Right cardiac atrium (tissue), 5 donors: ENCODE data around the gene CLEC16A. TPM values are rescaled to one million over a fixed set of nuclear protein-coding genes. Genes with fewer than 3 reads are reported as not detected.

Experiments used
- ATAC-seq, 2 donors: fragments of 200-7000 bp; cut with Tn5 transposase; one replicate each; pipeline versions ENCODE4 v1.8.0 to v1.9.1; 2020; ENCODE audit warnings: moderate library complexity in 2 of 2, mild to moderate bottlenecking in 1 of 2
- DNase-seq, 3 donors: peaks; one replicate each; pipeline ENCODE4 v3.0.0-alpha.2; 2020
- H3K27ac ChIP-seq: one replicate; pipeline ENCODE4 v1.5.1; 2013; ENCODE audit warnings: mild to moderate bottlenecking, low read length, control low read depth, moderate library complexity
- H3K27me3 ChIP-seq: one replicate; pipeline ENCODE4 v1.6.1; 2013; ENCODE audit not compliant: control insufficient read depth, insufficient read depth
- H3K4me1 ChIP-seq: one replicate; pipeline ENCODE4 v1.6.1; 2013; ENCODE audit warnings: low read length; ENCODE audit not compliant: control insufficient read depth, insufficient read depth
- H3K4me3 ChIP-seq: one replicate; pipeline ENCODE4 v1.5.1; 2013; ENCODE audit warnings: low read length, control low read depth
- H3K9me3 ChIP-seq: one replicate; pipeline ENCODE4 v1.6.1; 2013; ENCODE audit warnings: low read length; ENCODE audit not compliant: control insufficient read depth
- whole genome bisulfite sequencing: extraction: QIAGEN DNeasy Blood & Tissue Kit; methylation state at CpG from one replicate; pipeline ENCODE4 v1.1.7; 2013; 5-methylcytosine and 5-hydroxymethylcytosine counted together
- intact Hi-C, 4 donors: fragments of 100-400 bp; cut with DNase I; formaldehyde crosslinking; loops; one replicate each; pipeline versions ENCODE4 v1.11.0 to v1.14.0; 2022 to 2023
- polyA plus RNA-seq: library from polyadenylated mRNA; stranded (reverse); fragments of 200-250 nt; gene quantifications from one replicate; pipeline ENCODE4 v1.2.3, GENCODE V29; 2013
- total RNA-seq, 4 donors: library from RNA; stranded (reverse); fragmentation: NEBNext Ultra II Directional; extraction: Animal tissue kit (Norgen Biotek cat#: 25700); gene quantifications; one replicate each; pipeline ENCODE4 v1.2.1, GENCODE V29; 2021
- donor health status: healthy with polysubstance abuse.
- donor health status: DM: no; HTN: yes; CAD: no.
- donor health status: DM: no; HTN: no; CAD: no.
- donor health status: DM: no; HTN: yes; CAD: no; lungs with severe emphysema.
- donor health status: DM: yes; HTN: yes; CAD: no.

The CLEC16A gene
- total and polyA plus RNA-seq, 5 donors, result 14.9 to 31.5 (median 29.2) TPM

- intact Hi-C loops, result no loop called here
- no peaks in the 10 kb centered on the region for H3K9me3 ChIP-seq
- H3K27me3 ChIP-seq, result no peaks in the 10 kb centered on the region
- H3K27ac ChIP-seq, result no peak overlapping the region
- no peak overlapping the region for H3K4me3 ChIP-seq
- ATAC-seq (peak; percentile 23 to 38), DNase-seq (no peak)
- WGBS, result 92% methylated on average over 4 of the region's 4 CpGs
- no peaks in the 10 kb centered on the region for H3K4me1 ChIP-seq
Measured at GRCh38 chr16:10981697-10982216, 37.4 kb downstream of the CLEC16A start.

DNA sequence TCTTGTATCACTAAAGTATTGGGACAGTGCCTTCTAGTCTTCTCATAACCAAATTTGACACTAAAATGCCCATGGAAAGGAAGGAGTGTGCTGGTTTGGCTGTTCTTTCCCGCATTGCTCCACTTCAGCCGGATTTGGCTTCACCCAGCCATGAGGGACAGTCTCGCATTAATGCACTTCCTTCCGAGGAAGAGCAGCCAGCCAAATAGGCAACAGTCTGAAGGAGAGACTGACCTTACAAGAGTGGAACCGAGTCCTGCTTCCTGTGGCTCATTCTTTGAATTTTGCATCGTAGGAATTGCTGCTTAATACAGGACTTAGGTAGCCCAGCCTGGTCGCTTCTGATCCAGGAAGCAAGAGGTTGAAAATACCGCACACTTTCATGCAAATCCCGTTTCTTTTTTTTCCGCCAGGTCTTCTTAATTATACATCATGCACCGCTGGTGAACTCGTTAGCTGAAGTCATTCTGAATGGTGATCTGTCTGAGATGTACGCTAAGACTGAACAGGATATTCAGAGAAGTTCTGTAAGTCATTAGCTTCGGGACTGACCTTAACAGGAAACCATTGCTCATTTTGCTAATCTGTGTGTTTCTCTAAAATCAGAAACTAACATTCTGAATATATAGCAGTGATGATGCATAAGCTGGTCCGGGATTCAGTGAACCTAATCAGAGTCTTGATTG is 38.2 kb downstream of the CLEC16A start:
- no peaks in the 10 kb centered on the region for H3K4me1 ChIP-seq
- no peaks in the 10 kb centered on the region for H3K27me3 ChIP-seq
- no peak overlapping the region for H3K4me3 ChIP-seq
- no peaks in the 10 kb centered on the region for H3K9me3 ChIP-seq
- intact Hi-C loops, result no loop called here
- H3K27ac ChIP-seq, result no peak overlapping the region
- WGBS, result 58% methylated on average over 15 of the region's 15 CpGs
- peak; percentile 67 to 71 for ATAC-seq
- DNase-seq, result peak in 2 of 3 donors; percentile 32 to 68

DNA sequence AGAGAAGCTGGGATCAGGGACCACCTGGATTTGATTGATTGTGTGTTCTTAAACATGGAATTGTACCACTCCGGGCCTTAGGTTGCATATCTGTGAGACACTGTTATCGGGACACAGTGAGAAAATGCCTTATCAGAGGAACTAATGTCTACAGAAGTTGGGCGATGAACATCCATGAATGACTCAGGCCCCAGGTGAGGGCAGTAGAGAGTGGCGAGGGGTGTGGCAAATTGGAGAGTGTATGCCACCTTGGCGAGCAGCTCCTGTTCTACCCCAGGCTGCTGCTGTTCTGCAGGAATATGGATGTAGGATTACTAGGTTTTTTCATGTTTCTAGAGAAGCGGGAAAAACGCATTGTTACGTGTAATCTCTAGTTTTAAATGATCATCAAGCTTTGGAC is 38.8 kb downstream of the CLEC16A start:
- intact Hi-C loops, result no loop called here
- WGBS, result 92% methylated on average over 8 of the region's 8 CpGs
- H3K27ac ChIP-seq, result no peak overlapping the region

DNA sequence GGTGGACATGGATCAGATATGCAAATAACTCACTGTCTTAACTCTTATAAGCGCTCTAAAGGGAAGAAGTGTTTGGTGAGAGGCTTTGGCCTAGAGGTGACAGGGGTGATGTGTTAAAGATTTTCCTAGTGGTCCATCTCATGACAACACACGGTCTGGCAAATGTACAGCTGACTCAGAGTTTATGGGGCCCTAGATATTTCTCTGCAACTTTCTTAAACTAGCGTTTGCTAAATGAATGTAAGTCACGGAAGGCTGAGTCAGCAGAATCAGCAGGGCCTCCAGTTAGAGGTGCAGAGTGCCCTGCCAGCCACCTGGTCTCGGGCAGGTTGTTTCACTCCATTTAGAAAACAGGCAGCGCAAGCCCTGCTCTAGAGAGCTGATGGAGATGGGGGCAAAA is 40.1 kb downstream of the CLEC16A start:
- H3K27ac ChIP-seq, result no peak overlapping the region
- intact Hi-C loops, result no loop called here
- WGBS, result 78% methylated on average over 6 of the region's 6 CpGs

More for the DNA sequence above, 38.8 kb downstream of the CLEC16A start:
- DNase-seq (no peak), ATAC-seq (no peak)
- Histone ChIP-seq H3K27me3 (no peaks in the 10 kb centered on the region), H3K4me3 (no peak overlapping the region), H3K9me3 (no peaks in the 10 kb centered on the region), H3K4me1 (no peaks in the 10 kb centered on the region)

GRCh38 chr16:10987361-10988163 is 43.2 kb downstream of the CLEC16A start:
- Histone ChIP-seq H3K9me3 (no peaks in the 10 kb centered on the region), H3K27me3 (no peaks in the 10 kb centered on the region), H3K4me1 (no peaks in the 10 kb centered on the region), H3K4me3 (no peak overlapping the region), H3K27ac (no peak overlapping the region)
- DNase-seq (no peak), ATAC-seq (no peak)
- 85% methylated on average over 11 of the region's 11 CpGs for WGBS
- intact Hi-C loops, result no loop called here

More for the DNA sequence above, 40.1 kb downstream of the CLEC16A start:
- Histone ChIP-seq H3K4me1 (no peaks in the 10 kb centered on the region), H3K4me3 (no peak overlapping the region), H3K9me3 (no peaks in the 10 kb centered on the region), H3K27me3 (no peaks in the 10 kb centered on the region)
- no peak for DNase-seq
- ATAC-seq, result no peak

DNA sequence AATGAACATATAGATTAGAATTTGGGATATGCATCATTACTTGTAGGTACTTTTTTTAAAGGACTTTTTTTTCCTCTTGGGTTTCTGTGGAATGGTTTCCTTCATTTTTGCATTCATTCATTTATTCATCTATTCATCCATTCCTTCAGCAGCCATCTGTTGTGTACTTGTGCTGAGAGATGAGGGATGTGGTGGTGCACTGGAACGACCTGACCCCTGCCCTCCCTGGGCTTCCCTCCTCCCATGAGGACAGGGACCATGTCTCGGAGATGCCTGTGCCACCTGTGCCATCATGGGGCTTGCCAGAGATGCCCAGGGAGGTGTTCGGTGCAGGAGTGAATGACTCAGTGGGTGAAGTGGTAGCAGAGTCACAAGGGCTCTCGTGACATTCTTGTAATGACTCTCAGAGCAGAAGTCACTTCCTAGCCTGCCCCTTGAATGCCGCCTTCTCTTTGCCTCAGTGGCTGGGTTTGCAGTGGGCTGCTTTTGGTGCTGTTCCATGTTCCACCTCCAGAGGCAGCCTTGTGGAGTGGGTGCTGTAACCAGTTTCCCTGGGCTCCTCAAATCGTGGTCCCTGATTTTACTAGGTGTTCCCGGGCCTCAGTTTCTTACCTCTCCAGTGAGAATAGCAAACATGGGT is 43.9 kb downstream of the CLEC16A start:
- Histone ChIP-seq H3K4me1 (no peaks in the 10 kb centered on the region), H3K27me3 (no peaks in the 10 kb centered on the region), H3K9me3 (no peaks in the 10 kb centered on the region), H3K27ac (no peak overlapping the region), H3K4me3 (no peak overlapping the region)
- DNase-seq (no peak), ATAC-seq (no peak)
- WGBS, result 77% methylated on average over 7 of the region's 7 CpGs
- intact Hi-C loops, result no loop called here

DNA sequence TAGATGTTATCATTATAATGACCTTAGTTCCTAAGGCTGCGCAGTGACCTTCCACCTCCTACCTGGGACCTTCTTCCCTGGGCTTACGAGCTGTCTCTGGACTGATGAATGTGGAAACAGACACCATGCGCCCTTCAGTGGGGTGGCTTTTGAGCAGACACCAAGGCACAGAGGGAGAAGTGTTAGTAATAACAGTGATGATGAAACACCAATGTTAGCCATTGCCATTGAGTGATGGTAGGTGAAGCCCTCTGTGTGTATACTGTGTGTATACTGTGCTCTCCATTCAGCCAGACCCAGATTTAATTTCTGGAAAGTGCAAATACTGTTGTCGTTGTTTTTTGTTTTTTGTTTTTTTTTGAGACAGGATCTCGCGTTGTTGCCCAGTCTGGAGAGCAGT is 44.5 kb downstream of the CLEC16A start:
- DNase-seq (no peak), ATAC-seq (no peak)
- WGBS, result 80% methylated on average over 6 of the region's 6 CpGs
- Histone ChIP-seq H3K27me3 (no peaks in the 10 kb centered on the region), H3K27ac (no peak overlapping the region), H3K4me3 (no peak overlapping the region), H3K4me1 (no peaks in the 10 kb centered on the region), H3K9me3 (no peaks in the 10 kb centered on the region)
- intact Hi-C loops, result no loop called here

- intact Hi-C loops, result no loop called here
- no peak for ATAC-seq
- H3K27ac ChIP-seq, result no peak overlapping the region
- no peak overlapping the region for H3K4me3 ChIP-seq
- WGBS, result 73% methylated on average over 6 of the region's 6 CpGs
- H3K27me3 ChIP-seq, result no peaks in the 10 kb centered on the region
- H3K4me1 ChIP-seq, result no peaks in the 10 kb centered on the region
- DNase-seq, result no peak
- H3K9me3 ChIP-seq, result no peaks in the 10 kb centered on the region
Measured at GRCh38 chr16:10989559-10989958, 45.2 kb downstream of the CLEC16A start.

GRCh38 chr16:10990378-10990777 is 46.0 kb downstream of the CLEC16A start:
- intact Hi-C loops, result no loop called here
- H3K9me3 ChIP-seq, result no peaks in the 10 kb centered on the region
- no peak for ATAC-seq
- no peak overlapping the region for H3K27ac ChIP-seq
- H3K4me1 ChIP-seq, result no peaks in the 10 kb centered on the region
- H3K4me3 ChIP-seq, result no peak overlapping the region
- H3K27me3 ChIP-seq, result no peaks in the 10 kb centered on the region
- no peak for DNase-seq
- WGBS, result 91% methylated on average over 5 of the region's 5 CpGs

DNA sequence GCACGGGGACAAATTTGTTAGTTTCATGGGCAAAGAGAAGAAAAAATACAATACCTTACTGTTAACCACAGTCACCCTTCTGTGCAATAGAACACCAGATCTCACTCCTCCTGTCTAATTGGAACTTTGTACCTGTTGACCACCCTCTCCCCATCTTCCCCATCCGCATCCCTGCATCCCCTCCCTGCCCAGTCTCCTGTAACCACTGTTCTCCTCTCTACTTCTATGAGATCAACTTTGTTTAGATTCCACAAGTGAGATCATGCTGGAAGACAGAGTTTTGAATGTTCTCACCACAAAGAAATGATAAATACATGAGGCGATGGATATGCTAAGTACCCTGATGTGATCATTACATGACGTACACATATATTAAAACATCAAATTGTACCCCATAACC is 47.7 kb downstream of the CLEC16A start:
- 81% methylated on average over 4 of the region's 4 CpGs for WGBS
- no peak for ATAC-seq
- no peak overlapping the region for H3K27ac ChIP-seq
- intact Hi-C loops, result no loop called here
- H3K4me1 ChIP-seq, result no peaks in the 10 kb centered on the region
- H3K27me3 ChIP-seq, result no peaks in the 10 kb centered on the region
- DNase-seq, result no peak
- no peak overlapping the region for H3K4me3 ChIP-seq
- H3K9me3 ChIP-seq, result no peaks in the 10 kb centered on the region

GRCh38 chr16:10992797-10993196 is 48.4 kb downstream of the CLEC16A start:
- intact Hi-C loops, result no loop called here
- ATAC-seq, result peak in 1 of 2 donors; percentile 64
- Histone ChIP-seq H3K9me3 (no peaks in the 10 kb centered on the region), H3K4me1 (no peaks in the 10 kb centered on the region), H3K27ac (no peak overlapping the region), H3K4me3 (no peak overlapping the region), H3K27me3 (no peaks in the 10 kb centered on the region)
- DNase-seq, result peak in 2 of 3 donors; percentile 48 to 65
- WGBS, result 90% methylated on average over 5 of the region's 5 CpGs
